ENCODE measurements around the gene RBM47. TPM values are rescaled to one million over a fixed set of nuclear protein-coding genes. Genes with fewer than 3 reads are reported as not detected.

The RBM47 gene
- total RNA-seq = 100 to 1,000 TPM; 111 to 448 (median 149) TPM

DNA sequence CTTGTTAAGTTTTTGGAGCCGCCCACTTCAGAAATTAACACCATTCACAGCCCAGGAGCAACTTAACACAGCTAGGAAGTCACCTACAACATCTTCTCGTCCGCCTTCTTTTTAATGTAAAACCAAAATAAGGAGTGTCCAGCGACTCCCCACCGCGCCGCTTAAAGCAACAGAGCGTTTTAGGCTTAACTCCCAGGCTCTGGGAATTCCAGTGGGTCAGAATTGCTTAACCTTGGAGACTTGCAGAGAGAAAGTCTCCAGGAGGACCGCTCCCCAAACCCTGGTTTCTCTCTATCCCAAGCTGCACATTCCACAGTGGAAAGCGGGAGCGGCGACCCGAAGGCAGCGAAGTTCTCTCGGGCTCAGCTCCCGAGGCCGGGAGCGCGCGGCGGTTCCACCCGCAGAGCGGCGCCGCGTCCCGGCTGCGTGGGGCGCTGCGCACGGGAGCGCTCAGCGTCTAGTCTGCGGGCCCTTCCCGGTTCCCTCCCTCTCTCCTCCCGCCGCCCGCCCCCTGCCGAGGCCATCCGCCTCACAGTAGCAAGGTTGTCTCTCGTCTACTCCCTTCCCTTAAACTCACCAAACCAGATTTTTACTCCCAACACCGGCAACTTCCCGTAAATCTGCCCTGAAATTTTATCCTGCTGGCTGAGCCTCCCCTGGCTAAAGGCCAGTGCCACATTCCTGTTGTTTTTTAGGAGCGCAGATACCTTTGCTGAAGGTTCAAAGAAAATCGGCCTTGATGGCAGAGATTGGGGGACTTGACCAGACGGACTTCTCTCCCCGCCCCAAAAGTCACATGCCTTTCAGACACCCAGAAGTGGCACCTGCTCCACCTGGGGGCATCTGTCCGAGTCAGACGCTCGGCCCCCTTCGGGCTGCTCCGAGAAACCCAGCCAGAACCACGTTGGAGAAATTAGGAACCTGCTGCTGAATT is at the start of gene RBM47:
RBM47 (minus strand) TSS at position 464 of the 934 bp plus-strand sequence. CDS start 190,971 bp downstream, outside the sequence.
- peak; percentile 54 to 61 for TF ChIP-seq POLR2AphosphoS5 (IDR thresholded peaks at IDR 0.05)
- TF ChIP-seq EP300 (IDR thresholded peaks at IDR 0.05) = peak in 1 of 4 donors; percentile 28
- TF ChIP-seq POLR2A (IDR thresholded peaks at IDR 0.05) = peak in 3 of 4 donors; percentile 52 to 88 (median 52)
- TF ChIP-seq, protein P1, sequence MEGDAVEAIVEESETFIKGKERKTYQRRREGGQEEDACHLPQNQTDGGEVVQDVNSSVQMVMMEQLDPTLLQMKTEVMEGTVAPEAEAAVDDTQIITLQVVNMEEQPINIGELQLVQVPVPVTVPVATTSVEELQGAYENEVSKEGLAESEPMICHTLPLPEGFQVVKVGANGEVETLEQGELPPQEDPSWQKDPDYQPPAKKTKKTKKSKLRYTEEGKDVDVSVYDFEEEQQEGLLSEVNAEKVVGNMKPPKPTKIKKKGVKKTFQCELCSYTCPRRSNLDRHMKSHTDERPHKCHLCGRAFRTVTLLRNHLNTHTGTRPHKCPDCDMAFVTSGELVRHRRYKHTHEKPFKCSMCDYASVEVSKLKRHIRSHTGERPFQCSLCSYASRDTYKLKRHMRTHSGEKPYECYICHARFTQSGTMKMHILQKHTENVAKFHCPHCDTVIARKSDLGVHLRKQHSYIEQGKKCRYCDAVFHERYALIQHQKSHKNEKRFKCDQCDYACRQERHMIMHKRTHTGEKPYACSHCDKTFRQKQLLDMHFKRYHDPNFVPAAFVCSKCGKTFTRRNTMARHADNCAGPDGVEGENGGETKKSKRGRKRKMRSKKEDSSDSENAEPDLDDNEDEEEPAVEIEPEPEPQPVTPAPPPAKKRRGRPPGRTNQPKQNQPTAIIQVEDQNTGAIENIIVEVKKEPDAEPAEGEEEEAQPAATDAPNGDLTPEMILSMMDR (IDR thresholded peaks at IDR 0.05) = peak in 2 of 6 experiments; percentile 5 to 28
- Histone ChIP-seq H3K9me3 (no peaks in the 10 kb centered on the region), H3K36me3 (no peaks in the 10 kb centered on the region), H3K27me3 (no peaks in the 10 kb centered on the region), H3K4me3 (peak within 1 kb of the TSS; percentile 38 to 56 (median 48)), H3K4me1 (peaks cover 8 to 15% (median 10%) of the 10 kb centered on the region in 4 donors), H3K27ac (peak within 1 kb of the TSS; percentile 93 to 98 (median 94))
- peak; percentile 77 to 95 for DNase-seq
- ATAC-seq (ENCODE audit: low FRiP score in 2 of 2) = peak; percentile 89 to 94
- WGBS, 2 donors = 2 to 3% methylated on average over 13 to 48 of the region's 53 CpGs

DNA sequence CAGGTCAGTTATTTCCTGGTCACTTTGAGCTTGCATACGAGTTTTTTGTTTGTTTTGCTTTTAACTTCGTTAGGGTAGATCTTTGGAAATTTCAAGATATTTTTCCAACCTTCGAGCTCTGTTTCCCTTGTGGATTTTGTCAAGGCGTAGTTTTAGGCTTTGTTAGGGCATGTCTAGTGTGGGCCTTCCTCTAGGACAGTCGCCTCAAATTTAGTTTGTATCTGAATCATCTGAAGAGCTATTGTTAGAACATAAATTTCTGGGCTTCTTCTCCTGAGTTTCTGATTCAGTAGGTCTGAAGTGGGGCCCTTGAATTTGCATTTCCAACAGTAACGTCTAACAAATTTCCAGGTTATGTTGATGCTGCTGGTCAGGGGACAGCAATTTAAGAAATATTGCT is 48.8 kb upstream of the RBM47 start:
- H3K27me3 ChIP-seq = no peaks in the 10 kb centered on the region
- no peaks in the 10 kb centered on the region for H3K36me3 ChIP-seq
- no peaks in the 10 kb centered on the region for H3K9me3 ChIP-seq
- H3K4me1 ChIP-seq = peaks cover 0 to 3% (median 0%) of the 10 kb centered on the region in 4 donors
- no peak for ATAC-seq (ENCODE audit: low FRiP score in 2 of 2)
- no peak overlapping the region for H3K27ac ChIP-seq
- H3K4me3 ChIP-seq = no peak overlapping the region
- DNase-seq = no peak
- WGBS, 2 donors = 70 to 73% methylated on average over 6 of the region's 6 CpGs
- TF ChIP-seq, protein P1 (IDR thresholded peaks at IDR 0.05) = no peak
- TF ChIP-seq POLR2AphosphoS5 (IDR thresholded peaks at IDR 0.05) (no peak), POLR2A (IDR thresholded peaks at IDR 0.05) (no peak), EP300 (IDR thresholded peaks at IDR 0.05) (no peak)

DNA sequence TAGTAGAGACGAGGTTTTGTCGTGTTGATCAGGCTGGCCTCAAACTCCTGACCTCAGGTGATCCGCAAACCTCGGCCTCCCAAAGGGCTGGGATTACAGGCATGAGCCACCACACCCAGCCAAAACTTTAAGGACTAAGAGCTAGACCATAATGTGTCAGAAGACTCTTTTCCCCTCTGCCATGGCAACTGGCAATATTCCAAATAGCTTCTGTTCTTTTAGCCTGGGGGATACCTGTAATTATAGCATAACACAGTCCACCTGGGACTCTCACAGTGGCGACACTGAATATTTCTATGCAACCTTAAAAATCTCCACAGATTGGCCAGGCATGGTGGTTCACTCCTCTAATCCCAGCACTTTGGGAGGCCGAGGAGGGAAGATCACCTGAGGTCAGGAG is 45.5 kb upstream of the RBM47 start:
- Histone ChIP-seq H3K27ac (no peak overlapping the region), H3K27me3 (no peaks in the 10 kb centered on the region), H3K36me3 (no peaks in the 10 kb centered on the region), H3K4me3 (no peak overlapping the region), H3K4me1 (peaks cover 0 to 14% (median 4%) of the 10 kb centered on the region in 4 donors), H3K9me3 (no peaks in the 10 kb centered on the region)
- 88 to 89% methylated on average over 6 of the region's 6 CpGs for WGBS, 2 donors
- DNase-seq = no peak
- TF ChIP-seq POLR2A (IDR thresholded peaks at IDR 0.05) (no peak), POLR2AphosphoS5 (IDR thresholded peaks at IDR 0.05) (no peak), EP300 (IDR thresholded peaks at IDR 0.05) (no peak)
- TF ChIP-seq, protein P1 (IDR thresholded peaks at IDR 0.05) = no peak
- no peak for ATAC-seq (ENCODE audit: low FRiP score in 2 of 2)

DNA sequence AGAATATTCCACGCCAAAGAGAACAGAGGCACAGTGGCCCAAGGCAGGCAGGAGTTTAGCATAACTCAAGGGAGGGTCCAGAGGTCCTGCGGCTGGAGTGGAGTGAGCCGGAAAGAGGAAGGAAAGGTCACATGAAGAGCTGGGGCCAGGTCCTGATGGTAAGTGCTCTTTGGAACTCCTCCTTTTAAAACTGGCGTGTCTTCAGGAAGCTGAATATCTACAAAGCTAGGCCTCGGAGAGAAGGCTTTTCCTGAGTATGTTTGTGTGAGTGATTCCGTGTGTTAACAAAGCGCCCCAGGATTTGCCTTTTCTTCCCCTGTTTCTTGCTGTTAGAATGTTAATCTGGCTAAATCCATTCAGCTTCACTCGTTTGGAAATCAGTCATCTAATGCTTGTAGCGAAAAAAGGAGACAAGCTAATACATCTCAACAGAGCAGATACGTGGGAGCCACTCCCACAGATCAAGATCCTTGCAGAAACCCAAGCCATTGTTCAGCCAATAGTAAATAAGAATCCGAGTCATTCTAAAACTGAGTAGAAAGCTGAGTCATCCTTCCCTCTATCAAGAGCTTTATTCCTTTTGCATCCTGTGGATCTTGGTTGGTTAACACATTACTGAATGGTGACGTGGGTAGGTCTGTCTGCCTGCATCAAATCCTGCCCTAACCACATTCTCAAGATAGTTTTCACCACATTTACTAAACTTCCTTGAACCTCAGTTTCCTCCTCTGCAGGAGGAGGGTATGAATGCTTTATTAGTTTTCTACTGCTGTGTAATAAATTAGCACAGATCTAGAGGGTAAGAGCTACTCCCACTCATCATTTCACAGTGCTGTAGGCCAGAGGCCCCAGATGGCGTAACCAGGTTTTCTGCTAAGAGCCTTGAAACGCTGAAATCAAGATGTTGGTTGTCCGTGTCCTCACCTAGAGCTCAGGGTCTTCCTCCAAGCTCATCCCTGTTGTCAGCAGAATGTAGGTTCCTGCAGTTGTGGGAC is 43.2 kb upstream of the RBM47 start:
- 42 to 43% methylated on average over 15 of the region's 15 CpGs for WGBS, 2 donors
- TF ChIP-seq POLR2AphosphoS5 (IDR thresholded peaks at IDR 0.05) (peak in 1 of 2 donors; percentile 58), POLR2A (IDR thresholded peaks at IDR 0.05) (peak in 1 of 4 donors; percentile 34), EP300 (IDR thresholded peaks at IDR 0.05) (peak in 1 of 4 donors; percentile 7)
- TF ChIP-seq, protein P1 (IDR thresholded peaks at IDR 0.05) = no peak
- Histone ChIP-seq H3K4me3 (no peak overlapping the region), H3K36me3 (no peaks in the 10 kb centered on the region), H3K9me3 (no peaks in the 10 kb centered on the region), H3K4me1 (peaks cover 0 to 14% (median 4%) of the 10 kb centered on the region in 4 donors), H3K27ac (peak overlapping the region; percentile 29 to 66 (median 54)), H3K27me3 (no peaks in the 10 kb centered on the region)
- DNase-seq = peak in 1 of 2 donors; percentile 73
- ATAC-seq (ENCODE audit: low FRiP score in 2 of 2) = peak; percentile 79 to 86
